ENCODE measurements around the gene SPART. TPM values are rescaled to one million over a fixed set of nuclear protein-coding genes. Genes with fewer than 3 reads are reported as not detected.

SPART gene
- total RNA-seq, 1 experiment from 2014 or later: 60.6 TPM

GRCh38 chr13:36356058-36356457 is 9.9 kb upstream of the SPART start:
- Histone ChIP-seq H2BK12ac (ENCODE audit: insufficient read length, low read depth, low read length) (no peak overlapping the region), H2BK5ac (ENCODE audit: insufficient read length, low read length) (no peak overlapping the region), H3K27ac (ENCODE audit: insufficient read length, low read depth, low read length) (no peak overlapping the region), H3K23ac (ENCODE audit: insufficient read length, low read depth, low read length) (no peak overlapping the region), H2BK120ac (ENCODE audit: low read depth, low read length, poor library complexity, severe bottlenecking) (no peak overlapping the region), H3K4me2 (ENCODE audit: insufficient read depth, insufficient read length, low read length) (no peak overlapping the region), H4K20me1 (ENCODE audit: control insufficient read depth, insufficient read depth, insufficient read length) (no peaks in the 10 kb centered on the region), H3K79me2 (ENCODE audit: insufficient read depth, low read length) (no peaks in the 10 kb centered on the region), H2AK5ac (ENCODE audit: insufficient read length, low read length) (no peak overlapping the region), H3K79me1 (ENCODE audit: insufficient read depth, low read depth, low read length, poor library complexity, severe bottlenecking) (no peaks in the 10 kb centered on the region), H4K91ac (ENCODE audit: insufficient read length, low read depth, low read length) (no peak overlapping the region), H3T11ph (ENCODE audit: low read length) (no peak overlapping the region), H3K4ac (ENCODE audit: low read depth, low read length) (no peak overlapping the region), H3K23me2 (ENCODE audit: insufficient read length, low read depth, low read length, poor library complexity, severe bottlenecking) (no peaks in the 10 kb centered on the region), H3K9me3 (ENCODE audit: control insufficient read depth, low read depth, low read length) (no peaks in the 10 kb centered on the region), H3K4me1 (ENCODE audit: insufficient read depth, low read length) (no peaks in the 10 kb centered on the region), H3K9ac (ENCODE audit: extremely low read depth, insufficient read length, low read length) (no peak overlapping the region), H3K18ac (ENCODE audit: insufficient read length, low read depth, low read length) (no peak overlapping the region), H4K8ac (replicated peaks; ENCODE audit: insufficient read length, low read depth, low read length) (no peak overlapping the region), H3K56ac (ENCODE audit: insufficient read length, low read depth, low read length) (no peak overlapping the region), H3K27me3 (ENCODE audit: insufficient read depth, low read length) (no peaks in the 10 kb centered on the region), H2BK20ac (ENCODE audit: low read depth, low read length, poor library complexity, severe bottlenecking) (no peak overlapping the region), H3K14ac (ENCODE audit: insufficient read depth, low read length) (no peak overlapping the region), H2BK15ac (ENCODE audit: low read depth, low read length) (no peak overlapping the region), H2AFZ (ENCODE audit: low read length) (no peak overlapping the region), H4K5ac (ENCODE audit: insufficient read length, low read depth, low read length) (no peak overlapping the region)
- peaks cover 0 to 3% of the 10 kb centered on the region in 2 experiments; a peak in 1 of 5 replicates for H3K9me3 Mint-ChIP-seq
- peaks cover 0 to 2% of the 10 kb centered on the region in 2 experiments; a peak in 2 of 4 replicates for H3K4me1 Mint-ChIP-seq
- H3K36me3 Mint-ChIP-seq (ENCODE audit: insufficient read depth in 1 of 3, low read depth in 3 of 3): peaks cover 0 to 4% (median 3%) of the 10 kb centered on the region in 3 experiments; a peak in 3 of 7 replicates
- TF ChIP-seq CTCF (conservative IDR thresholded peaks at IDR 0.05): no peak
- peaks cover 2% of the 10 kb centered on the region; the same call in 1 of the 2 replicates for H3K27me3 Mint-ChIP-seq (ENCODE audit: low read depth)
- no peak for DNase-seq
- no CpG with 5 or more reads among the region's 7 CpGs for WGBS (ENCODE audit: extremely low coverage, insufficient read length, low lambda C conversion rate)
- no peak overlapping the region for H3K27ac Mint-ChIP-seq
- no peak overlapping the region for H3K4me3 Mint-ChIP-seq

Measured in H9 (cell line).